ENCODE measurements around the gene RHBDD3.

Gene RHBDD3

DNA sequence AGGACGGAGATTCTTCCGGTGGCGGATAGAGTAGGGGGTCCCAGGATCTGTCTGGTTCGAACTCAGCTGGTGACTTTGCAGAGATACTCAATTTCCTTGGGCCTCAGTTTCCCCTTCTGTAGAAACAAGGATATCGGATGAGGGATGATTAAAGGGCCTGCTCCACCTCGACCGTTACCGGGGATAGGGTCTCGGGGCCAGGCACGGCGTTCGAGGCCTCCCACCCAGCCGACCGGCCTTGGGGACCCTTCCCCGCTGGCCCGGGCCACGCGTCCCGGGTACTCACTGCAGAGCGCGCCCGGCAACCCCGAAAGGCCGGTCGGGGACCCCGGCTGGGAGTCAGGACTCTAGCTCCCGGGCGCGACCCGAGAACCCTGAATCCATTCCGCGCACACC lies 321 bp downstream of the RHBDD3 start:
- Histone ChIP-seq H3K4me1 (ENCODE audit: low read length) (peaks cover 21% of the 10 kb centered on the region), H3K36me3 (replicated peaks; ENCODE audit: insufficient read depth, low read length) (peaks cover 2% of the 10 kb centered on the region)
- no peak for DNase-seq

DNA sequence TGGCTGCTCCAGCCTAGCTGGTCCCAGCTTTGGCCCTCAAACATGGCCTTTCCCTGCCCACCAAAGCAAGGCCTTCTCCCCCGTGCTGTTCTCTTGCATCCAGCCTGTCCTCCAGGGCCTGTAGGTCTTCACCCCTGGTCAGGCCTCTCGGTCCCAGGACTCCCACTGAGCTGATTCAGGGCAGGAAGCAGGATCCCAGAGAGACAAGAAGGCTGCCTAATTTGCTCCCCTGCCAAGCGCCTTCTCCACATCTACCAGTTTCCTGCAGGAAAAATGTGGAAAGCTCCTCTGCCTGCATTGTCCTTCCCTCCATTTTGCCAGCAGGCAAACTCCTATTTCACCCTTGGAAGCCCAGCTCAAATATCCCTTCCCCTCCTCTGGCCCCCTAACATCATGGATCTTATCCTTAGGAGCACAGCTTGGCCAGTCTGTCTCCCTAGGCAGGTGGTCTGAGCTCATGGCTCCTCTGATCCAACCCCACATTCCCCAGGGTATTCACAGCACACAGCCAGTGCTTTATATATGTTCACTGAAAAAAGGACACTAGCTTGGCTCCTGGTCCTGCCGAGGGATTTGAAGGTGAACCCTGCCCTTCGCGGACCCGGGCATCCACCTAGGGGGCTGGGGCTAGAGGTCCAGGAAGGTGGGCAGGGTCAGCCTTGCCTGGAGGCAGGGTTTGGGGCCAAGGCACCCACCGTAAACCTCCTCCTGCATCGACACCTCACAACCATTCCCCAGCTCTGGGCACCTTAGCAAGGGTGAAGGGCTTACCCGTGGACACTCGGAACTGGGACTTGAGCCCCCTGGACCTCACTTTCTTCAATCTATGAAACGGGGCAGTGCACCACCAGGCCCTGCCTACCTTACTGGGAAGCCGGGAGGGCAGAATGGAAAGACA lies 968 bp downstream of the RHBDD3 start:
- Histone ChIP-seq H3K9me2 (replicated peaks; ENCODE audit: insufficient read depth, low read length) (no peaks in the 10 kb centered on the region), H3K4me2 (ENCODE audit: low read depth, low read length) (peak overlapping the region; percentile 99), H3K4me1 (ENCODE audit: low read length) (peaks cover 21% of the 10 kb centered on the region), H4K20me1 (ENCODE audit: insufficient read depth, low read length) (peaks cover 28% of the 10 kb centered on the region), H3F3A (ENCODE audit: insufficient read depth, low read length) (0 out of 2 replicates have a peak, but pooled peaks cover 8% of the 10 kb centered on the region), H3K79me2 (ENCODE audit: low read length) (peaks cover 64% of the 10 kb centered on the region), H3K36me3 (replicated peaks; ENCODE audit: insufficient read depth, low read length) (peaks cover 2% of the 10 kb centered on the region), H2AFZ (ENCODE audit: low read length) (peak overlapping the region; percentile 82), H3K27ac (ENCODE audit: low read length) (peak overlapping the region; percentile 89; the same call in 1 of the 2 replicates), H3K9ac (ENCODE audit: low read length) (peak overlapping the region; percentile 100), H3K27me3 (replicated peaks; ENCODE audit: insufficient read depth, low read length) (no peaks in the 10 kb centered on the region), H3K9me3 (replicated peaks; ENCODE audit: insufficient read depth, low read length) (no peaks in the 10 kb centered on the region), H3K4me3 (ENCODE audit: low read length) (peak overlapping the region; percentile 87)
- no peak for DNase-seq
- TF ChIP-seq EZH2 (optimal IDR thresholded peaks at IDR 0.05; ENCODE audit: low read depth, low read length) (no peak), EZH2phosphoT487 (IDR thresholded peaks at IDR 0.05; ENCODE audit: low read length) (no peak)
- TF ChIP-seq, protein P1, sequence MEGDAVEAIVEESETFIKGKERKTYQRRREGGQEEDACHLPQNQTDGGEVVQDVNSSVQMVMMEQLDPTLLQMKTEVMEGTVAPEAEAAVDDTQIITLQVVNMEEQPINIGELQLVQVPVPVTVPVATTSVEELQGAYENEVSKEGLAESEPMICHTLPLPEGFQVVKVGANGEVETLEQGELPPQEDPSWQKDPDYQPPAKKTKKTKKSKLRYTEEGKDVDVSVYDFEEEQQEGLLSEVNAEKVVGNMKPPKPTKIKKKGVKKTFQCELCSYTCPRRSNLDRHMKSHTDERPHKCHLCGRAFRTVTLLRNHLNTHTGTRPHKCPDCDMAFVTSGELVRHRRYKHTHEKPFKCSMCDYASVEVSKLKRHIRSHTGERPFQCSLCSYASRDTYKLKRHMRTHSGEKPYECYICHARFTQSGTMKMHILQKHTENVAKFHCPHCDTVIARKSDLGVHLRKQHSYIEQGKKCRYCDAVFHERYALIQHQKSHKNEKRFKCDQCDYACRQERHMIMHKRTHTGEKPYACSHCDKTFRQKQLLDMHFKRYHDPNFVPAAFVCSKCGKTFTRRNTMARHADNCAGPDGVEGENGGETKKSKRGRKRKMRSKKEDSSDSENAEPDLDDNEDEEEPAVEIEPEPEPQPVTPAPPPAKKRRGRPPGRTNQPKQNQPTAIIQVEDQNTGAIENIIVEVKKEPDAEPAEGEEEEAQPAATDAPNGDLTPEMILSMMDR (IDR thresholded peaks at IDR 0.05; ENCODE audit: low read length), result no peak

More for the DNA sequence above, 321 bp downstream of the RHBDD3 start:
- Histone ChIP-seq H3K4me3 (ENCODE audit: low read length) (peak overlapping the region; percentile 87), H3K9me2 (replicated peaks; ENCODE audit: insufficient read depth, low read length) (no peaks in the 10 kb centered on the region), H3K27me3 (replicated peaks; ENCODE audit: insufficient read depth, low read length) (no peaks in the 10 kb centered on the region), H3K79me2 (ENCODE audit: low read length) (peaks cover 70% of the 10 kb centered on the region), H3K4me2 (ENCODE audit: low read depth, low read length) (peak overlapping the region; percentile 99), H2AFZ (ENCODE audit: low read length) (peak overlapping the region; percentile 82), H3F3A (ENCODE audit: insufficient read depth, low read length) (0 out of 2 replicates have a peak, but pooled peaks cover 8% of the 10 kb centered on the region), H3K27ac (ENCODE audit: low read length) (peak overlapping the region; percentile 89), H3K9me3 (replicated peaks; ENCODE audit: insufficient read depth, low read length) (no peaks in the 10 kb centered on the region), H3K9ac (ENCODE audit: low read length) (peak overlapping the region; percentile 100), H4K20me1 (ENCODE audit: insufficient read depth, low read length) (peaks cover 35% of the 10 kb centered on the region)
- TF ChIP-seq, protein P1 (IDR thresholded peaks at IDR 0.05; ENCODE audit: low read length), result no peak
- no peak for TF ChIP-seq EZH2phosphoT487 (IDR thresholded peaks at IDR 0.05; ENCODE audit: low read length)
- no peak for TF ChIP-seq EZH2 (optimal IDR thresholded peaks at IDR 0.05; ENCODE audit: low read depth, low read length)

DNA sequence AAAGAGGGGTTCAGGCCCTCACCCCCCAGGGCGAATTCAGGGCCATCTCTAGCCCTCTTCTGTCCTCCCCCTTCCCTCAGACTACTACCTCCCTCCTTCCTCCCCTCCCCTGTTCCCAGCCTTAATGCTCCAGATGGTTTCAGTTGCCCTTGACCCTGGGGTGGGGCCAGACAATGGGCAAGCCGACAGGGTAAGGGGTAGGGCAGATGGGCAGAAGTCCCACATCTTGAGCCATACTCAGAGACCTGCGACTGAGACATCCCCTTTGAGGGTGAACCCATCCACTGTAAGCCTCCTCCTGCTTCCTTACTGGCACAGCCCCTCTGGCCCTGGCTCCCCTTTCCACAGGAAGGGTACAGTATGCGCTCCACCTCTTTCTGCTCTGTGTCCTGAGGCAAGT lies 1.9 kb downstream of the RHBDD3 start:
- peaks cover 55% of the 10 kb centered on the region for H3K79me2 ChIP-seq (ENCODE audit: low read length)
- no peak overlapping the region for H3K27ac ChIP-seq (ENCODE audit: low read length)
- no peaks in the 10 kb centered on the region for H3K9me2 ChIP-seq (replicated peaks; ENCODE audit: insufficient read depth, low read length)
- DNase-seq, result no peak
- peaks cover 20% of the 10 kb centered on the region for H4K20me1 ChIP-seq (ENCODE audit: insufficient read depth, low read length)
- 0 out of 2 replicates have a peak, but pooled peaks cover 8% of the 10 kb centered on the region for H3F3A ChIP-seq (ENCODE audit: insufficient read depth, low read length)
- H2AFZ ChIP-seq (ENCODE audit: low read length), result no peak overlapping the region
- H3K4me2 ChIP-seq (ENCODE audit: low read depth, low read length), result peak overlapping the region; percentile 99; the same call in 1 of the 2 replicates
- peaks cover 2% of the 10 kb centered on the region; the same call in 1 of the 2 replicates for H3K36me3 ChIP-seq (replicated peaks; ENCODE audit: insufficient read depth, low read length)
- H3K9me3 ChIP-seq (replicated peaks; ENCODE audit: insufficient read depth, low read length), result no peaks in the 10 kb centered on the region
- peaks cover 15% of the 10 kb centered on the region for H3K4me1 ChIP-seq (ENCODE audit: low read length)
- no peak overlapping the region for H3K4me3 ChIP-seq (ENCODE audit: low read length)
- TF ChIP-seq, protein P1 (IDR thresholded peaks at IDR 0.05; ENCODE audit: low read length), result no peak
- TF ChIP-seq EZH2phosphoT487 (IDR thresholded peaks at IDR 0.05; ENCODE audit: low read length), result no peak
- TF ChIP-seq EZH2 (optimal IDR thresholded peaks at IDR 0.05; ENCODE audit: low read depth, low read length), result no peak
- no peak overlapping the region for H3K9ac ChIP-seq (ENCODE audit: low read length)
- H3K27me3 ChIP-seq (replicated peaks; ENCODE audit: insufficient read depth, low read length), result no peaks in the 10 kb centered on the region

All from MM.1S (cell line).